Measurements from ENCODE around the gene GPR3. TPM values are rescaled to one million over a fixed set of nuclear protein-coding genes. Genes with fewer than 3 reads are reported as not detected.
"Not testable (repeated sequence)": the region's sequence is repeated elsewhere in the genome, so short reads cannot be mapped to it uniquely, and the experiment has no call there.

Gene GPR3
- total RNA-seq, 1 experiment from 2014 or later = 4.4 TPM

DNA sequence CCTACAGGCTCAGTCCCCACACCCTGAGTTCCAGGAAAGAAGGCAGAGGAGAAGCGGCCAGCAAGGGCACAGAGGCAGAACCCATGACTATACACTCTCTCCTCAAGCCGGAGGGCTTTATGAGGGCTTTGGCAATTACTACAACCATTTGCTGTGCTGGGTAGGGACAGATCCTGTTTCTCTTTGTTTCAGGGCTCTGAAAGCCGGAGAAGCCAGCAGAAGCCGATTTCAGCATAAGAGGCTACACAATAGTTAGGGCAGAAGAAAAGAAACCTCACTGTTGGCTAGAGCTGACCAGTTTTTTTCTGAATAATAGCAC is 13.9 kb downstream of the GPR3 start:
- Histone ChIP-seq H3K23ac (ENCODE audit: insufficient read length, low read depth, low read length) (no peak overlapping the region), H3K4me2 (ENCODE audit: insufficient read depth, insufficient read length, low read length) (no peak overlapping the region), H4K20me1 (ENCODE audit: control insufficient read depth, insufficient read depth, insufficient read length) (no peaks in the 10 kb centered on the region), H2BK120ac (ENCODE audit: low read depth, low read length, poor library complexity, severe bottlenecking) (no peak overlapping the region), H4K8ac (replicated peaks; ENCODE audit: insufficient read length, low read depth, low read length) (no peak overlapping the region), H2BK5ac (ENCODE audit: insufficient read length, low read length) (no peak overlapping the region), H4K91ac (ENCODE audit: insufficient read length, low read depth, low read length) (no peak overlapping the region), H3K9me3 (ENCODE audit: control insufficient read depth, low read depth, low read length) (no peaks in the 10 kb centered on the region), H3K4me1 (ENCODE audit: insufficient read depth, low read length) (no peaks in the 10 kb centered on the region), H3K23me2 (ENCODE audit: insufficient read length, low read depth, low read length, poor library complexity, severe bottlenecking) (no peaks in the 10 kb centered on the region), H3K9ac (ENCODE audit: extremely low read depth, insufficient read length, low read length) (no peak overlapping the region), H4K5ac (ENCODE audit: insufficient read length, low read depth, low read length) (no peak overlapping the region), H3K27me3 (ENCODE audit: insufficient read depth, low read length) (no peaks in the 10 kb centered on the region), H2AFZ (ENCODE audit: low read length) (no peak overlapping the region), H3K56ac (ENCODE audit: insufficient read length, low read depth, low read length) (no peak overlapping the region), H3K27ac (ENCODE audit: insufficient read length, low read depth, low read length) (no peak overlapping the region), H2AK5ac (ENCODE audit: insufficient read length, low read length) (no peak overlapping the region), H3T11ph (ENCODE audit: low read length) (no peak overlapping the region), H2BK15ac (ENCODE audit: low read depth, low read length) (no peak overlapping the region), H3K79me2 (ENCODE audit: insufficient read depth, low read length) (no peaks in the 10 kb centered on the region), H3K18ac (ENCODE audit: insufficient read length, low read depth, low read length) (no peak overlapping the region), H2BK12ac (ENCODE audit: insufficient read length, low read depth, low read length) (no peak overlapping the region), H3K79me1 (ENCODE audit: insufficient read depth, low read depth, low read length, poor library complexity, severe bottlenecking) (no peaks in the 10 kb centered on the region), H2BK20ac (ENCODE audit: low read depth, low read length, poor library complexity, severe bottlenecking) (no peak overlapping the region), H3K14ac (ENCODE audit: insufficient read depth, low read length) (no peak overlapping the region; the same call in 1 of the 2 replicates), H3K4ac (ENCODE audit: low read depth, low read length) (no peak overlapping the region)
- Mint-ChIP-seq H3K36me3 (ENCODE audit: insufficient read depth in 1 of 3, low read depth in 3 of 3) (peaks cover 14 to 35% (median 35%) of the 10 kb centered on the region in 3 experiments; a peak in 6 of 7 replicates), H3K4me3 (no peak overlapping the region), H3K4me1 (peaks cover 34 to 48% of the 10 kb centered on the region in 2 experiments), H3K27ac (peak overlapping the region; percentile 89 to 98 (median 93); a peak in 6 of 7 replicates), H3K27me3 (ENCODE audit: low read depth) (no peaks in the 10 kb centered on the region), H3K9me3 (no peaks in the 10 kb centered on the region)
- DNase-seq = no peak
- TF ChIP-seq, protein P1, sequence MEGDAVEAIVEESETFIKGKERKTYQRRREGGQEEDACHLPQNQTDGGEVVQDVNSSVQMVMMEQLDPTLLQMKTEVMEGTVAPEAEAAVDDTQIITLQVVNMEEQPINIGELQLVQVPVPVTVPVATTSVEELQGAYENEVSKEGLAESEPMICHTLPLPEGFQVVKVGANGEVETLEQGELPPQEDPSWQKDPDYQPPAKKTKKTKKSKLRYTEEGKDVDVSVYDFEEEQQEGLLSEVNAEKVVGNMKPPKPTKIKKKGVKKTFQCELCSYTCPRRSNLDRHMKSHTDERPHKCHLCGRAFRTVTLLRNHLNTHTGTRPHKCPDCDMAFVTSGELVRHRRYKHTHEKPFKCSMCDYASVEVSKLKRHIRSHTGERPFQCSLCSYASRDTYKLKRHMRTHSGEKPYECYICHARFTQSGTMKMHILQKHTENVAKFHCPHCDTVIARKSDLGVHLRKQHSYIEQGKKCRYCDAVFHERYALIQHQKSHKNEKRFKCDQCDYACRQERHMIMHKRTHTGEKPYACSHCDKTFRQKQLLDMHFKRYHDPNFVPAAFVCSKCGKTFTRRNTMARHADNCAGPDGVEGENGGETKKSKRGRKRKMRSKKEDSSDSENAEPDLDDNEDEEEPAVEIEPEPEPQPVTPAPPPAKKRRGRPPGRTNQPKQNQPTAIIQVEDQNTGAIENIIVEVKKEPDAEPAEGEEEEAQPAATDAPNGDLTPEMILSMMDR (conservative IDR thresholded peaks at IDR 0.05) = no peak
- WGBS (ENCODE audit: extremely low coverage, insufficient read length, low lambda C conversion rate) = no CpG with 5 or more reads among the region's 4 CpGs

GRCh38 chr1:27406791-27407190 is 14.4 kb downstream of the GPR3 start:
- H3T11ph ChIP-seq (ENCODE audit: low read length); H2BK20ac ChIP-seq (ENCODE audit: low read depth, low read length, poor library complexity, severe bottlenecking); H4K8ac ChIP-seq (replicated peaks; ENCODE audit: insufficient read length, low read depth, low read length); H4K20me1 ChIP-seq (ENCODE audit: control insufficient read depth, insufficient read depth, insufficient read length); H3K4me3 Mint-ChIP-seq; H3K14ac ChIP-seq (ENCODE audit: insufficient read depth, low read length); H3K18ac ChIP-seq (ENCODE audit: insufficient read length, low read depth, low read length); H3K9me3 ChIP-seq (ENCODE audit: control insufficient read depth, low read depth, low read length); H4K5ac ChIP-seq (ENCODE audit: insufficient read length, low read depth, low read length); H4K91ac ChIP-seq (ENCODE audit: insufficient read length, low read depth, low read length); H2AFZ ChIP-seq (ENCODE audit: low read length); H3K23me2 ChIP-seq (ENCODE audit: insufficient read length, low read depth, low read length, poor library complexity, severe bottlenecking); H3K27me3 Mint-ChIP-seq (ENCODE audit: low read depth); H3K27ac ChIP-seq (ENCODE audit: insufficient read length, low read depth, low read length); H3K4me2 ChIP-seq (ENCODE audit: insufficient read depth, insufficient read length, low read length); H3K56ac ChIP-seq (ENCODE audit: insufficient read length, low read depth, low read length); H2BK5ac ChIP-seq (ENCODE audit: insufficient read length, low read length); H2BK15ac ChIP-seq (ENCODE audit: low read depth, low read length); H3K79me1 ChIP-seq (ENCODE audit: insufficient read depth, low read depth, low read length, poor library complexity, severe bottlenecking); H2AK5ac ChIP-seq (ENCODE audit: insufficient read length, low read length); DNase-seq; H3K4me1 ChIP-seq (ENCODE audit: insufficient read depth, low read length); H3K23ac ChIP-seq (ENCODE audit: insufficient read length, low read depth, low read length); H3K79me2 ChIP-seq (ENCODE audit: insufficient read depth, low read length); H2BK120ac ChIP-seq (ENCODE audit: low read depth, low read length, poor library complexity, severe bottlenecking); H3K4ac ChIP-seq (ENCODE audit: low read depth, low read length); H3K27me3 ChIP-seq (ENCODE audit: insufficient read depth, low read length); H2BK12ac ChIP-seq (ENCODE audit: insufficient read length, low read depth, low read length); H3K9ac ChIP-seq (ENCODE audit: extremely low read depth, insufficient read length, low read length); H3K9me3 Mint-ChIP-seq: not testable (repeated sequence)
- Mint-ChIP-seq H3K36me3 (ENCODE audit: insufficient read depth in 1 of 3, low read depth in 3 of 3) (peaks cover 15 to 37% (median 36%) of the 10 kb centered on the region in 3 experiments; a peak in 6 of 7 replicates), H3K4me1 (peaks cover 34 to 48% of the 10 kb centered on the region in 2 experiments), H3K27ac (peak overlapping the region in 1 of 3 experiments; percentile 98; a peak in 1 of 7 replicates)
- WGBS (ENCODE audit: extremely low coverage, insufficient read length, low lambda C conversion rate) = no CpG with 5 or more reads among the region's 2 CpGs

Measured in H9 (cell line).